Mesenchymal stem cell (in vitro differentiated cells and primary cell): ENCODE results near the gene MAN1C1.

ENCODE experiments used
- DNase-seq: peaks from one replicate; pipeline ENCODE4 v3.0.0-alpha.2; 2013
- H2AFZ ChIP-seq: one replicate; pipeline ENCODE4 v1.6.1; 2013; ENCODE audit warnings: low read depth, mild to moderate bottlenecking, control low read depth, inconsistent platforms, low read length, moderate library complexity
- H2AK5ac ChIP-seq: 2 replicates; pipeline ENCODE4 v1.6.1; 2013; ENCODE audit warnings: low read length, moderate library complexity, mild to moderate bottlenecking, inconsistent platforms; ENCODE audit not compliant: severe bottlenecking
- H2BK120ac ChIP-seq: one replicate; pipeline ENCODE4 v1.6.1; 2013; ENCODE audit warnings: low read depth, mild to moderate bottlenecking, inconsistent platforms, low read length, moderate library complexity
- H2BK12ac ChIP-seq, 2 experiments: one replicate each; pipeline ENCODE4 v1.6.1; 2013; ENCODE audit warnings: inconsistent platforms in 2 of 2, low read length in 2 of 2, mild to moderate bottlenecking in 2 of 2, moderate library complexity in 2 of 2, control low read depth in 1 of 2
- H2BK15ac ChIP-seq: one replicate; pipeline ENCODE4 v1.6.1; 2013; ENCODE audit warnings: mild to moderate bottlenecking, low read depth, inconsistent platforms; ENCODE audit not compliant: poor library complexity, severe bottlenecking
- H2BK5ac ChIP-seq: 2 replicates; pipeline ENCODE4 v1.6.1; 2013; ENCODE audit warnings: low read depth, mild to moderate bottlenecking, low read length, control low read depth, inconsistent platforms; ENCODE audit not compliant: poor library complexity, severe bottlenecking
- H3K14ac ChIP-seq, 2 experiments: one replicate each; pipeline ENCODE4 v1.6.1; 2013; ENCODE audit warnings: inconsistent platforms in 2 of 2, low read length in 2 of 2, control low read depth in 1 of 2, mild to moderate bottlenecking in 1 of 2, moderate library complexity in 1 of 2
- H3K18ac ChIP-seq, 2 experiments: one replicate each; pipeline ENCODE4 v1.6.1; 2013; ENCODE audit warnings: inconsistent platforms in 2 of 2, low read length in 2 of 2, control low read depth in 1 of 2, low read depth in 1 of 2, mild to moderate bottlenecking in 1 of 2
- H3K23ac ChIP-seq, 2 experiments: one replicate each; pipeline ENCODE4 v1.6.1; 2013; ENCODE audit warnings: inconsistent platforms in 2 of 2, low read length in 2 of 2, mild to moderate bottlenecking in 2 of 2, moderate library complexity in 2 of 2, control low read depth in 1 of 2
- H3K27ac ChIP-seq: 2 replicates; pipeline ENCODE4 v1.5.1; 2013; ENCODE audit warnings: mild to moderate bottlenecking, moderate library complexity, low read length, control low read depth, inconsistent platforms; ENCODE audit not compliant: poor library complexity, severe bottlenecking
- H3K27me3 ChIP-seq, 2 experiments: 2 replicates each; pipeline versions ENCODE4 v1.6.1 to v1.7.0; 2013; ENCODE audit warnings: low read length in 2 of 2, mild to moderate bottlenecking in 2 of 2, moderate library complexity in 2 of 2, control low read depth in 1 of 2, inconsistent platforms in 1 of 2; ENCODE audit not compliant: control insufficient read depth in 1 of 2, insufficient read depth in 1 of 2
- H3K36me3 ChIP-seq, 2 experiments: 2 replicates each; pipeline versions ENCODE4 v1.6.1 to v1.7.0; 2013; ENCODE audit warnings: low read length in 2 of 2, control low read depth in 1 of 2, inconsistent platforms in 1 of 2, low read depth in 1 of 2, mild to moderate bottlenecking in 1 of 2; ENCODE audit not compliant: insufficient read depth in 2 of 2, control insufficient read depth in 1 of 2
- H3K4ac ChIP-seq, 2 experiments: one replicate each; pipeline ENCODE4 v1.6.1; 2013; ENCODE audit warnings: inconsistent platforms in 2 of 2, low read length in 2 of 2, mild to moderate bottlenecking in 2 of 2, moderate library complexity in 2 of 2, control low read depth in 1 of 2, low read depth in 1 of 2
- H3K4me1 ChIP-seq: 2 replicates; pipeline ENCODE4 v1.6.1; 2013; ENCODE audit warnings: low read depth, low read length, control low read depth; ENCODE audit not compliant: control insufficient read depth, insufficient read depth
- H3K4me2 ChIP-seq: 2 replicates; pipeline ENCODE4 v1.6.1; 2013; ENCODE audit warnings: low read length, mild to moderate bottlenecking, inconsistent platforms; ENCODE audit not compliant: poor library complexity, severe bottlenecking
- H3K4me3 ChIP-seq, 2 experiments: 2 replicates each; pipeline versions ENCODE4 v1.5.1 to v1.7.0; 2013; ENCODE audit warnings: low read length in 2 of 2, mild to moderate bottlenecking in 2 of 2, control low read depth in 1 of 2, low read depth in 1 of 2; ENCODE audit not compliant: insufficient read depth in 1 of 2
- H3K79me1 ChIP-seq: replicated peaks from 2 replicates; pipeline ENCODE4 v1.6.1; 2013; ENCODE audit warnings: mild to moderate bottlenecking, control low read depth, low read length, inconsistent platforms; ENCODE audit not compliant: poor library complexity, severe bottlenecking
- H3K9ac ChIP-seq: 2 replicates; pipeline ENCODE4 v1.7.0; 2013; ENCODE audit warnings: mild to moderate bottlenecking, low read length, moderate library complexity
- H3K9me3 ChIP-seq: 2 replicates; pipeline ENCODE4 v1.7.0; 2013; ENCODE audit warnings: mild to moderate bottlenecking, low read length; ENCODE audit not compliant: control insufficient read depth
- H4K8ac ChIP-seq: one replicate; pipeline ENCODE4 v1.6.1; 2013; ENCODE audit warnings: inconsistent platforms, mild to moderate bottlenecking, low read length, moderate library complexity
- H4K91ac ChIP-seq: one replicate; pipeline ENCODE4 v1.6.1; 2013; ENCODE audit warnings: mild to moderate bottlenecking, low read length, inconsistent platforms
- WGBS: methylation state at CpG from one replicate; pipeline ENCODE4 v1.1.7; 2013; ENCODE audit warnings: mixed read lengths; 5-methylcytosine and 5-hydroxymethylcytosine counted together

The MAN1C1 gene

DNA sequence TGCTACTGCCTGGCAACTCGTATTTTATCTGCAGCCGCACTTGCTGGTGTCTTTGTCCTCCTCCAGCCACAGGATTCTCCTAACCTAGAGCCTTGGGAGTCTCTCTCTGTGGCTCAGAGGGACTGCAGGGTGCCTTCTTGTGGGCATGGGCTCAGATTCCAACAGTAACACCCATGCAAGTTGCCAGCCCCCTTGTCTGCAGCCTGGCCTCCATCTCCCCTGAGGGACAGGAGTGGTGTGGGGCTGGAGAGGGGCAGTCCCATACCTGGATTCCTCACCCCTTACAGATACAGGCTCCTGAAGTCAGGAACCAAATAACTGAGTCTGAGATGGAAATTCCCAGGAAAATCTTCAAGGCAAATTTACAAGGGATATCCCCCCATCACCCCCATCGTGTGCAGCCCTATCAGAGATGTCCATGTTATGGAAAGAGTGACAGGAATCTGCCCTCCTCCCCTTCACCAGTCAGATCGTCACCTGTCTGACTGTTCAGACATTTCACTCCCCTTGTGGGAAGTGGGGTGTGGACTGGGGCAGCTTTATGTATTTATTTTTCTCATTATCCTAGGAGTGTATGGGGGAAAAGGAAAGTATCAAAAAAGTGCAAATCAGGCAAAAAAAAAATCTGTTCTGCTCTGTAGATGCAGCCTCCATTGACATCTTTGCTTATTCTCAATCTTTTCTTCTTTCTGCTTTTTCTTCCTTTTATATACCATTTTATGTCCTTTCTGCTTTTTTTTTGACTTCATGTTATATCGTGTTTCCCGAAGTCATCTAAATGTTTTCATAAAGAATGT, 70.8 kb downstream of the MAN1C1 start:
- Histone ChIP-seq H3K4me3 (peak overlapping the region in 1 of 2 experiments; percentile 75), H2BK15ac (no peak overlapping the region), H2BK12ac (peak overlapping the region; percentile 67 to 81), H3K79me1 (no peaks in the 10 kb centered on the region), H2BK120ac (no peak overlapping the region), H3K4me2 (no peak overlapping the region), H3K27me3 (peaks cover 0 to 40% of the 10 kb centered on the region in 2 experiments), H2BK5ac (no peak overlapping the region), H3K4ac (no peak overlapping the region), H4K91ac (no peak overlapping the region), H3K23ac (no peak overlapping the region), H3K18ac (peak overlapping the region in 1 of 2 experiments; percentile 50), H3K9me3 (no peaks in the 10 kb centered on the region), H3K36me3 (peaks cover 0 to 4% of the 10 kb centered on the region in 2 experiments), H2AFZ (no peak overlapping the region), H3K4me1 (no peaks in the 10 kb centered on the region), H3K27ac (no peak overlapping the region), H3K9ac (peak overlapping the region; percentile 87), H4K8ac (no peak overlapping the region), H3K14ac (no peak overlapping the region), H2AK5ac (no peak overlapping the region)
- no peak for DNase-seq
- 90% methylated on average over 3 of the region's 6 CpGs for WGBS

DNA sequence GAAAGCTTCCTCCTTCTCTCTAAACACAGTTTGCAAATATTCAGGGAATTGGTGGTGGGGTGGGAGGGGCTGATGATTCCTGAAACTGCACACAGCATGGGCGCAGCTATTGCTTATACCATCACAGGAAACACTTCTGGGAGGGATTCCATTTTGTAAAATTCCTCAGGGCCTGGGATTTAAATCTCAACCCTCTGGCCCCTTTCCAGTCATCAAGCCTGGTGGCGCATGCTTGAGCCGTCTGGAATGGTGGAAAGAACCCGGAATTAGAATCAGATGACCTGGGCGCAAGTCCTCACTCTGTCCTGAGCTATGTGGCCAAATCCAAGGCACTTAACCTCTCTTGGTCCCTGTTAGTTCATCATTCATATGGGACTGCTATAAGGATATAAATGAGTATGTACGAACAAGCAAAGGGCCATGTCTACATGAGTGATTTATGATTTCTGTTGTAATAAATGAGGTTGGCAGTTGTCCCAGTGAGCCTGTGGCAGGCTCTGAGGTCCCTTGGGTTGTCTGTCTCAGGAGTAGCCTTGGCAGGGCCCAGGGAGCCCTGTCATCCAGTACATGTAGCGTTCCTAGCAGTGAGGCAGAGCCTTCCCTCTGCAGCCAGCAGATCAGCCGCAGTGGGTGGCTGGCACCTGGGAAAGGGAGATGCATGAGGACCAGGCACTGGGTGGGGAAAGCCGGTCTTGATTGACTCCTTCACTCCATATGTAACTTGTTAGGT, 72.0 kb downstream of the MAN1C1 start:
- 64% methylated on average over 9 of the region's 9 CpGs for WGBS
- peak; percentile 75 for DNase-seq
- H3K27ac ChIP-seq = no peak overlapping the region

DNA sequence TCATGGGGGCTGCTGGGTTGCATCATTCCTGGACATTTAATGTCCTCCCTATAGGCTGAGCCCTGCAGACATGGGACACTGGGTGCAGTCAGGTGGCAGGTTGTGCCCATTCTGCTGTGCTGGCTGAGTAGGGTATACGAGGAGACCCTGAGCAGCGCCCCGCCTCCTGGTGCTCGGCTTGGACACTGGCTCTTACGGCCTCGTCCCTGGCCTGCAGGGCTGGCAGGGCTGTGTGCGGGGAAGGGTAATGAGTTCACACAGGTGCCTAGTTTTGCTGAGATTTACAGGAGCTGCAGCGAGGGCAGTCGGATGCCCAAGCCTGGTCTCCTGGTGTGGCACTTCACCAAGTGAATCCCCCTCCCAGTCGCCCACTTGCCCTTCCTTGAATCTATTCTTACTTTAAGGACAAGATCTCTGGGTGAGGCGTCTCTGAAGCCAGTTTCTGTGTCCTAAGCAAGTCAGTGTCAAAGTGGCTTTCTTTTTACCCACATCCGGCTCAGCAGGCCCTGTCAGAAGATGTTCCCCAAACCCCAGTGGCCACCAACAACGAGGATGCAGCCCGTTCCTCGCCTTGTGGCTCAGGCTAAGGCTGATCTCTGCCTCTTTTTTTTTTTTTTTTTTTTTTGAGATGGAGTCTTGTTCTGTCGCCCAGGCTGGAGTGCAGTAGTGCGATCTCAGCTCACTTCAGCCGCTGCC, 73.2 kb downstream of the MAN1C1 start:
- H4K8ac ChIP-seq = no peak overlapping the region
- peak overlapping the region; percentile 27 to 34 for H2BK12ac ChIP-seq
- peak overlapping the region in 1 of 2 experiments; percentile 37 for H3K14ac ChIP-seq
- H3K4ac ChIP-seq = no peak overlapping the region
- H2AFZ ChIP-seq = no peak overlapping the region
- 96% methylated on average over 18 of the region's 18 CpGs for WGBS
- DNase-seq = no peak
- H3K23ac ChIP-seq = no peak overlapping the region
- no peak overlapping the region for H3K27ac ChIP-seq
- no peak overlapping the region for H2BK5ac ChIP-seq
- no peaks in the 10 kb centered on the region for H3K9me3 ChIP-seq
- H4K91ac ChIP-seq = no peak overlapping the region
- H3K4me1 ChIP-seq = peaks cover 7% of the 10 kb centered on the region
- no peak overlapping the region for H2AK5ac ChIP-seq
- no peak overlapping the region for H3K9ac ChIP-seq
- H3K18ac ChIP-seq = peak overlapping the region in 1 of 2 experiments; percentile 64
- H3K36me3 ChIP-seq = peaks cover 0 to 4% of the 10 kb centered on the region in 2 experiments
- H2BK15ac ChIP-seq = no peak overlapping the region
- peaks cover 0 to 29% of the 10 kb centered on the region in 2 experiments for H3K27me3 ChIP-seq
- no peak overlapping the region for H2BK120ac ChIP-seq
- no peak overlapping the region for H3K4me3 ChIP-seq
- no peak overlapping the region for H3K4me2 ChIP-seq
- no peaks in the 10 kb centered on the region for H3K79me1 ChIP-seq

More for the DNA sequence above, 72.0 kb downstream of the MAN1C1 start:
- no peak overlapping the region for H2AFZ ChIP-seq
- no peak overlapping the region for H3K4me2 ChIP-seq
- no peak overlapping the region for H2AK5ac ChIP-seq
- H2BK12ac ChIP-seq = peak overlapping the region; percentile 23 to 92
- no peaks in the 10 kb centered on the region for H3K79me1 ChIP-seq
- H3K4ac ChIP-seq = peak overlapping the region in 1 of 2 experiments; percentile 0
- no peak overlapping the region for H4K8ac ChIP-seq
- H3K9ac ChIP-seq = peak overlapping the region; percentile 87
- peak overlapping the region in 1 of 2 experiments; percentile 36 for H3K4me3 ChIP-seq
- peak overlapping the region; percentile 11 for H2BK120ac ChIP-seq
- H2BK15ac ChIP-seq = peak overlapping the region; percentile 41
- H3K27me3 ChIP-seq = peaks cover 0 to 33% of the 10 kb centered on the region in 2 experiments
- H2BK5ac ChIP-seq = no peak overlapping the region
- H3K18ac ChIP-seq = peak overlapping the region; percentile 10 to 34
- H3K14ac ChIP-seq = no peak overlapping the region
- H3K4me1 ChIP-seq = no peaks in the 10 kb centered on the region
- peak overlapping the region; percentile 30 for H4K91ac ChIP-seq
- no peaks in the 10 kb centered on the region for H3K9me3 ChIP-seq
- peaks cover 0 to 4% of the 10 kb centered on the region in 2 experiments for H3K36me3 ChIP-seq
- H3K23ac ChIP-seq = no peak overlapping the region
